Fibroblast of the aortic adventitia (primary cell): ENCODE data around the gene GTPBP3. TPM values are rescaled to one million over a fixed set of nuclear protein-coding genes. Genes with fewer than 3 reads are reported as not detected.

ENCODE experiments used
- DNase-seq: peaks from one replicate; pipeline ENCODE4 v3.0.0-alpha.2; 2010; ENCODE audit warnings: low read depth
- H3K4me3 ChIP-seq: 2 replicates; pipeline ENCODE4 v1.5.1; 2011; ENCODE audit warnings: low read depth, mild to moderate bottlenecking, control low read depth, low read length, moderate library complexity
- total RNA-seq: library from RNA; depleted of rRNA; stranded (reverse); fragments of >200 nt; gene quantifications from 2 replicates; pipeline ENCODE4 v1.2.3, GENCODE V29; 2012; ENCODE audit warnings: low replicate concordance
- TF ChIP-seq, protein P1 (sequence below): IDR thresholded peaks from 2 replicates; pipeline ENCODE4 v1.5.1; 2011; ENCODE audit warnings: mild to moderate bottlenecking, low read length, control low read depth, inconsistent platforms; ENCODE audit not compliant: insufficient read depth

Gene GTPBP3
- total RNA-seq, 1 donor, result 12.1 TPM

DNA sequence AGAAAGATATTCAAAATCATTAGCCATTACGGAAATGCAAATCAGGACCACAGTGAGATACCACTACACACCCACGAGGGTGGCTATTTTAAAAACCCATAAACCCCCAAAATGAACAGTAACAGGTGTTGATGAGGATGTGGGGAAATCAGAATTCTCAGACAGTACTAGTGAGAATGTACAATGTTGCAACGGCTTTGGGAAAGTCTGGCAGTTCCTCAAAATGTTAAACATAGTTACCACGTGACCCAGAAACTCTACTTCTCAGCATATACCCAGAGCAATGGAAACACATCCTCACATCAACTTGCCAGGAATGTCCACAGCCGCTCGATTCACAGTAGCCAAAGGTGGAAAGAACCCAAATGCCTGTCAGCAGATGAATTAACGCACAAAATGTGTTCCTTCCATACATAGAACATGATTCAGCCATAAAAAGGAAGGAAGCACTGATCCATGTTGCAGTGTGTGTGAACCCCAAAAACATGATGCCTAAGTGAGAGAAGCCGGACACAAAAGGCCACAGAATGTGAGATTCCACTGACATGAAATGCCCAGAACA, 32.8 kb downstream of the GTPBP3 start:
- no peak overlapping the region for H3K4me3 ChIP-seq
- peak; percentile 80 for DNase-seq
- TF ChIP-seq, protein P1, sequence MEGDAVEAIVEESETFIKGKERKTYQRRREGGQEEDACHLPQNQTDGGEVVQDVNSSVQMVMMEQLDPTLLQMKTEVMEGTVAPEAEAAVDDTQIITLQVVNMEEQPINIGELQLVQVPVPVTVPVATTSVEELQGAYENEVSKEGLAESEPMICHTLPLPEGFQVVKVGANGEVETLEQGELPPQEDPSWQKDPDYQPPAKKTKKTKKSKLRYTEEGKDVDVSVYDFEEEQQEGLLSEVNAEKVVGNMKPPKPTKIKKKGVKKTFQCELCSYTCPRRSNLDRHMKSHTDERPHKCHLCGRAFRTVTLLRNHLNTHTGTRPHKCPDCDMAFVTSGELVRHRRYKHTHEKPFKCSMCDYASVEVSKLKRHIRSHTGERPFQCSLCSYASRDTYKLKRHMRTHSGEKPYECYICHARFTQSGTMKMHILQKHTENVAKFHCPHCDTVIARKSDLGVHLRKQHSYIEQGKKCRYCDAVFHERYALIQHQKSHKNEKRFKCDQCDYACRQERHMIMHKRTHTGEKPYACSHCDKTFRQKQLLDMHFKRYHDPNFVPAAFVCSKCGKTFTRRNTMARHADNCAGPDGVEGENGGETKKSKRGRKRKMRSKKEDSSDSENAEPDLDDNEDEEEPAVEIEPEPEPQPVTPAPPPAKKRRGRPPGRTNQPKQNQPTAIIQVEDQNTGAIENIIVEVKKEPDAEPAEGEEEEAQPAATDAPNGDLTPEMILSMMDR, result no peak

DNA sequence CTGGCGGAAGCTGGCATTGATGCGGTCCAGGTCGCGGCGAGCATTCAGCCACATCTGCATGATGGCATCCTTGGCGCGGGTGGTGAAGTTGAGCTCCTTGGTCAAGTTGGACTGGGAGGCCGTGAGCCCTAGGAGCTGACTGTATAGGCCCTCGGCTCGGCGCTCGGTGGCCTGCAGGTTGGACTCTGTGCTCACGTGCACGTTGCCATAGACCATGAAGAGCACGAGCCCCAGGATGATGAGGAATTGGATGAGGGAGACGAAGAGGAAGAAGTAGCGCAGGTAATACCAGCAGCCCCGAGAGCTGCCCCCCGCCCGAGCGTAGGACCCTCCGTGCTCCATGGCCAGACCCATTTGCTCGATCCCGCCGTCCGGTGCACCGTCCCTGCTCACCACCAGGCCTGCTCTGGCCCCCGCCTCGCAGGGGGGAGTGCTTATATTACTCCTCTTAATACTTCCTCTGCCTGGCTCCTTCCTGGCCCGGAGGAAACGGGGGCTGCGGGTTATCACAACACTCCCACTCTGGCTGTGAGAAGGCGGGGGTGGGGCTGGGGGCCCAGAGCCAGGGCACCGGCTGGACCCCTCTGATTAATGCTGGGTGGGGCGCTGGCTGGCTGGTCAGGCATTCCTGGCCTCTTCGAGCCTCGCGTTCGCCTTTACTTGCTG, 39.7 kb downstream of the GTPBP3 start, which contains the start of gene PLVAP:
PLVAP (minus strand) TSS at position 408 of the 666 bp plus-strand sequence; CDS start at position 354, 54 bp downstream.
- TF ChIP-seq, protein P1, result peak; percentile 7
- no peak within 1 kb of the TSS for H3K4me3 ChIP-seq
- no peak for DNase-seq

DNA sequence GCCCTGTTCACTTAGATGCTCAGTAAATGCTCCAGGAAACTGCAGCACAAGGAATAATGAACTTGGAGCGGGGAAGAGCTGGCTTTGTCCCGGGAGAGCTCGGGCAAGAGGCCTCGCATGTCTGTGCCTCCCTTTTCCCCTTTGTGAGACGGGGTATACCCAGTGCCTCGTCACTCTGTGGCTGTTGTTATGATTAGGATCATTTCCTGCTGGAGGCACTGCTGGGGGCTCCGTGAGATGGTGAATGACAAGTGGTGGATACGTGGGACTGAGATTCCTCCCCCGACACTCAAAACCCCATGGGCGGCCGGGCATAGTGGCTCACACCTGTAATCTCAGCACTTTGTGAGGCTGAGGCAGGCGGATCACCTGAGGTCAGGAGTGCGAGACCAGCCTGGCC, 40.9 kb downstream of the GTPBP3 start:
- no peak overlapping the region for H3K4me3 ChIP-seq
- TF ChIP-seq, protein P1, result no peak
- DNase-seq, result no peak

DNA sequence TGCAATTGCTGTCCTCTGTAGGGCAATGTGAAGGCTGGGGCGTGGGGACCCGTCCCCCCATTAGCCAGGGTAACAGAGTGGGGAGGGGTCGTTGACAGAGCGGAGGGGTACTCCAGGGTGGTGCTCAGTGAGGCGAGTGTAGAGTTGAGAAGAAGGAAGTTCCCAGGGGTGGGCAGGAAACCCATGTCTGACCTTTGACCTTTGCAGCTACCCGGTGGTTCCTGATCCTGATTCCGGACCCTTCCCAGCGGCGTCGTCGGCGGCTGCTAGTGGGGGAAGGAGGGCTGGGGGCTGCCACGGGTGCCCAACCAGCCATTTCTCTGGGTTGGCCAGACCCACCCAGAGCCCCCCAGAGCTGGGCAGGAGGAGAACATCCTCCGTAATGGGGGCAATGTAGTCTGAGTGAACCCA, 41.9 kb downstream of the GTPBP3 start:
- TF ChIP-seq, protein P1, result no peak
- no peak overlapping the region for H3K4me3 ChIP-seq
- no peak for DNase-seq

DNA sequence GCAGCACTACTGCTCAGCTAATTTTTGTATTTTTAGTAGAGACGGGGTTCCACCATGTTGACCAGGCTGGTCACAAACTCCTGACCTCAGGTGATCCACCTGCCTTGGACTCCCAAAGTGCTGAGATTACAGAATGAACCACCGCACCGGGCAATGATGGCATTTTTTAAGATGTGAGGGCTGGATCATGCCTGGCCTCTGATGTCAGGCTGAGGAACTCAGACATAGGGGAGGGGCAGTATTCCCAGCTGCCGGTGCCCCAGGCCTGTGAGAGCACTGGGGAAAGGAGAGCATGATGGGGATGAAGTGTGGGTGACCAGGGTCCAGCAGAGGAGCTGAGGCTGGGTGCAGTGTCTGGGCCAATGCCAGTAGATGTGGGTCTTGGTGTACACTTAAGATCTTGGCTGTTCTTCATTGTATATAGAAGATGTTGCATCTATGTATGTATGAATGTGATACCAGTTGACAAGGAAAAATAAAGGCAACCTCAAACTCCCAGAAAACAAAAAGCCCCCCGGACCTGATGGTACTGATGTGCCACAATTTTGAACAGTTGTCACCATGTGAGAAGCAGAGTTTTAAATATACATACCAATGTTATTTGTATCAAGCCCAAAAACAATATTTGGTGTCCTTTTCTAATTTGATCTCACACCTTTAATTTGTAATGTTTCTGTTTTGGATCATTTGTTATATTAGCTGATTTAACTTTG, 43.2 kb downstream of the GTPBP3 start:
- TF ChIP-seq, protein P1, result no peak
- no peak for DNase-seq
- H3K4me3 ChIP-seq, result no peak overlapping the region

DNA sequence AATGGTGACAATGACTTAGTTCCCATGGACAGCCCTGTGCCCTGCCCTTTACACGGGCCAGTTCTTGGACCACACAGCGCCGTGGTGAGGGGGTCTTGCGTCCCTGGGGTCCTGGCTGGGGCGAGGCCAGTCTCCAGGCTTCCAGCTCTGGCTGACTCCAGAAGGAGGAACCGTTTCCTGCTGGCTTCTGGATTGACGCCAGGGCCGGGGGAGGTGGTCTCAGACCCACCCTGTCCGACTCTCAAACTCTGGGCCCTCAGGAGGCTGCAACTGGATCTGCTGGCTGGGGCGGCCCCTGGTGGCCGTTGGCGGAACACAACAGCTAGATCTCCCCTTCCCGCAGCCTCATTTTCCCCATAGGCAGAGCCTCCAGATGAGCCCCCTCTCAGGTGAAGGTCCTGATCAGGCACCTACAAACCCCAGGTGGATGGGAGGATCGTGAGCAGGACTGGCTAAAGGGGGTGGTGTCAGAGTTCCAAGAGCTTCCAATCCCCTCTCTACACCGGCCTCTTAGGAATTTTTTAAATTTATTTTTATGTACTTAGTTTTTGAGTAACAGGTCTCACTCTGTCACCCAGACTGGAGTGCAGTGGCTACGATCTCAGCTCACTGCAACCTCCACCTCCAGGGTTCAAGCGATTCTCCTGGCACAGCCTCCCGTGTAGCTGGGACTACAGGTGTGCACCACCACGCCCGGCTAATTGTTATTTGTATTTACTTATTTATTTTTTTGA, 48.7 kb downstream of the GTPBP3 start:
- TF ChIP-seq, protein P1, result peak; percentile 97
- no peak overlapping the region for H3K4me3 ChIP-seq
- DNase-seq, result peak; percentile 55
